Stomach (tissue), 19 donors: ENCODE data around the gene OPRL1. TPM values are rescaled to one million over a fixed set of nuclear protein-coding genes. Genes with fewer than 3 reads are reported as not detected.

Experiments
- DNase-seq, 2 donors: peaks; one replicate each; pipeline versions ENCODE4 v3.0.0 to v3.0.0-alpha.2; 2013 to 2019
- H3K27ac ChIP-seq, 5 donors: fragments of 200-600 bp in 4 of 5; sonication (generic) in 4 of 5; one replicate each; pipeline ENCODE4 v1.5.1; 2013 to 2019; ENCODE audit warnings: mild to moderate bottlenecking in 1 of 5, moderate library complexity in 1 of 5
- H3K27me3 ChIP-seq, 3 donors: fragments of 200-600 bp; sonication (generic); one replicate each; pipeline ENCODE4 v1.5.1; 2017 to 2019; ENCODE audit warnings: mixed run types in 1 of 3
- H3K36me3 ChIP-seq, 4 donors: fragments of 200-600 bp; sonication (generic); 1 replicate in 3 of 4; 2 replicates in 1 of 4; pipeline ENCODE4 v1.5.1; 2016 to 2019
- H3K4me1 ChIP-seq, 4 donors: fragments of 200-600 bp; sonication (generic); one replicate each; pipeline ENCODE4 v1.5.1; 2016 to 2019
- H3K4me3 ChIP-seq, 4 donors: fragments of 200-600 bp; sonication (generic) in 3 of 4; one replicate each; pipeline ENCODE4 v1.5.1; 2016 to 2019; ENCODE audit warnings: mild to moderate bottlenecking in 1 of 4
- H3K9me3 ChIP-seq, 4 donors: fragments of 200-600 bp; sonication (generic); one replicate each; pipeline ENCODE4 v1.5.1; 2016 to 2019
- CTCF ChIP-seq, 7 experiments: fragments of 450-650 bp in 4 of 7; fragments of 200-600 bp in 3 of 7; sonication (generic) in 3 of 7; IDR thresholded peaks; one replicate each; pipeline ENCODE4 v1.5.1; 2016 to 2019; ENCODE audit warnings: antibody characterized with exemption in 7 of 7, control low read depth in 2 of 7, mild to moderate bottlenecking in 1 of 7
- EP300 ChIP-seq: sonication (generic); formaldehyde crosslinking; IDR thresholded peaks from one replicate; pipeline ENCODE4 v1.6.1; 2017; ENCODE audit warnings: antibody characterized with exemption
- POLR2A ChIP-seq, 4 donors: fragments of 450-650 bp; IDR thresholded peaks; one replicate each; pipeline ENCODE4 v1.6.1; 2016; ENCODE audit warnings: antibody characterized with exemption in 4 of 4, control low read depth in 2 of 4, mild to moderate bottlenecking in 1 of 4, moderate library complexity in 1 of 4
- POLR2AphosphoS5 ChIP-seq, 3 donors: sonication (generic); formaldehyde crosslinking; IDR thresholded peaks; one replicate each; pipeline ENCODE4 v1.6.1; 2016; ENCODE audit warnings: antibody characterized with exemption in 3 of 3
- WGBS, 5 donors: extraction: QIAGEN DNeasy Blood & Tissue Kit in 3 of 5; methylation state at CpG; one replicate each; pipeline versions ENCODE4 v1.1.5 to v1.1.7; 2013 to 2018; 5-methylcytosine and 5-hydroxymethylcytosine counted together
- intact Hi-C: fragments of 100-400 bp; cut with DNase I; formaldehyde crosslinking; loops from one replicate; pipeline ENCODE4 v1.15.1; 2023; ENCODE audit warnings: low total_unique reads
- long read RNA-seq, 10 donors: transcript quantifications; one replicate each; lab custom pipeline, GENCODE V29; 2026
- polyA plus RNA-seq, 3 donors: library from polyadenylated mRNA; stranded (reverse); fragments of 200-250 nt; gene quantifications; one replicate each; pipeline ENCODE4 v1.2.3, GENCODE V29; 2013
- total RNA-seq, 5 donors: library from RNA; depleted of rRNA; stranded (reverse); fragments of >200 nt; gene quantifications; one replicate each; pipeline versions ENCODE4 v1.1.0 to v1.2.3, GENCODE V29; 2014 to 2016
- donor health status: healthy with polysubstance abuse.
- donor health status: Bipolar disorder and iron deficiency.
- donor health status: healthy.

The OPRL1 gene
- total RNA-seq (1 to 10 TPM in 1 of 5 donors, under 1 TPM in 1, not detected in 3; 0.55 to 4.7 TPM), polyA plus RNA-seq (under 1 TPM in 2 of 3 donors, not detected in 1; 0.18 to 0.25 TPM)
- long read RNA-seq, donor 1: 0 reads
- long read RNA-seq, donor 2: 0 reads
- long read RNA-seq, donor 3: 0 reads
- long read RNA-seq, donor 4: 0 reads
- long read RNA-seq, donor 5: 0 reads
- long read RNA-seq, donor 6, partial matches to known transcripts: 0 of 1 reads
- long read RNA-seq, donor 6, other reads (novel, unspliced or antisense): 0 of 1 reads
- long read RNA-seq, donor 7: 0 reads
- long read RNA-seq, donor 8: 0 reads
- long read RNA-seq, donor 9: 0 reads
- long read RNA-seq, donor 10: 0 reads

- TF ChIP-seq POLR2A (IDR thresholded peaks at IDR 0.05) (no peak), POLR2AphosphoS5 (IDR thresholded peaks at IDR 0.05) (no peak), CTCF (IDR thresholded peaks at IDR 0.05) (no peak), EP300 (no peak)
- DNase-seq: no peak
- no peaks in the 10 kb centered on the region for H3K9me3 ChIP-seq
- H3K4me1 ChIP-seq: peaks cover 27 to 81% (median 65%) of the 10 kb centered on the region in 4 donors
- intact Hi-C loops: no loop called here
- H3K36me3 ChIP-seq: peaks cover 0 to 10% (median 7%) of the 10 kb centered on the region in 4 donors
- peaks cover 3 to 33% (median 18%) of the 10 kb centered on the region in 3 donors for H3K27me3 ChIP-seq
- peak within 1 kb of the TSS; percentile 76 to 83 (median 79) for H3K4me3 ChIP-seq
- peak within 1 kb of the TSS; percentile 70 to 88 (median 84) for H3K27ac ChIP-seq
- WGBS, 5 donors: 5 to 14% (median 8%) methylated on average over 19 to 62 of the region's 62 CpGs
These were observed at the start of gene OPRL1 for GRCh38 chr20:64080013-64080812. Gene OPRL1, plus strand, starts transcription at chr20:64080082. Its CDS starts 12,639 bp downstream, at chr20:64092721.

- no peaks in the 10 kb centered on the region for H3K9me3 ChIP-seq
- WGBS, 5 donors: 35 to 50% (median 47%) methylated on average over 14 to 20 of the region's 20 CpGs
- H3K4me1 ChIP-seq: peaks cover 0 to 41% (median 14%) of the 10 kb centered on the region in 4 donors
- intact Hi-C loops: no loop called here
- no peak overlapping the region for H3K27ac ChIP-seq
- peaks cover 0 to 2% (median 0%) of the 10 kb centered on the region in 3 donors for H3K27me3 ChIP-seq
- TF ChIP-seq EP300 (no peak), POLR2A (IDR thresholded peaks at IDR 0.05) (no peak), POLR2AphosphoS5 (IDR thresholded peaks at IDR 0.05) (no peak), CTCF (IDR thresholded peaks at IDR 0.05) (no peak)
- H3K4me3 ChIP-seq: no peak overlapping the region
- DNase-seq: no peak
- peaks cover 63 to 100% (median 99%) of the 10 kb centered on the region in 4 donors for H3K36me3 ChIP-seq
These were observed 49.3 kb upstream of the OPRL1 start for GRCh38 chr20:64030371-64031134.

- no peak for DNase-seq
- Histone ChIP-seq H3K36me3 (peaks cover 50 to 89% (median 87%) of the 10 kb centered on the region in 4 donors), H3K27me3 (peaks cover 0 to 15% (median 9%) of the 10 kb centered on the region in 3 donors), H3K4me3 (no peak overlapping the region), H3K9me3 (no peaks in the 10 kb centered on the region), H3K27ac (no peak overlapping the region), H3K4me1 (peaks cover 0 to 52% (median 16%) of the 10 kb centered on the region in 4 donors)
- 94 to 97% (median 96%) methylated on average over 8 to 19 of the region's 19 CpGs for WGBS, 5 donors
- no peak for TF ChIP-seq CTCF (IDR thresholded peaks at IDR 0.05)
- TF ChIP-seq POLR2A (IDR thresholded peaks at IDR 0.05): no peak
- TF ChIP-seq POLR2AphosphoS5 (IDR thresholded peaks at IDR 0.05): no peak
- TF ChIP-seq EP300: no peak
- intact Hi-C loops: no loop called here
These were observed 48.0 kb upstream of the OPRL1 start for GRCh38 chr20:64031822-64032314.
